Tibial artery (tissue), 4 donors: ENCODE measurements around the gene PTPRN2.

Experiments
- DNase-seq, 2 donors: peaks; one replicate each; pipeline ENCODE4 v3.0.0-alpha.2; 2019
- H3K27ac ChIP-seq, 2 donors: fragments of 200-600 bp; sonication (generic) in 1 of 2; 1 replicate in 1 of 2; 2 replicates in 1 of 2; pipeline ENCODE4 v1.5.1; 2018 to 2019; ENCODE audit warnings: mild to moderate bottlenecking in 1 of 2
- H3K27me3 ChIP-seq, 2 donors: fragments of 200-600 bp; sonication (generic) in 1 of 2; one replicate each; pipeline versions ENCODE4 v1.5.1 to v1.6.0; 2016 to 2019
- H3K36me3 ChIP-seq, 3 donors: fragments of 200-600 bp; sonication (generic) in 2 of 3; one replicate each; pipeline ENCODE4 v1.5.1; 2016 to 2019; ENCODE audit warnings: mild to moderate bottlenecking in 2 of 3
- H3K4me1 ChIP-seq, 4 donors: fragments of 200-600 bp; sonication (generic) in 2 of 4; 1 replicate in 3 of 4; 2 replicates in 1 of 4; pipeline ENCODE4 v1.5.1; 2016 to 2019
- H3K4me3 ChIP-seq, 2 donors: fragments of 200-600 bp; sonication (generic) in 1 of 2; 1 replicate in 1 of 2; 2 replicates in 1 of 2; pipeline ENCODE4 v1.5.1; 2018 to 2019; ENCODE audit warnings: mild to moderate bottlenecking in 2 of 2
- H3K9me3 ChIP-seq, 3 donors: fragments of 200-600 bp; sonication (generic) in 1 of 3; one replicate each; pipeline ENCODE4 v1.5.1; 2016 to 2019
- CTCF ChIP-seq, 2 experiments: fragments of 200-600 bp in 1 of 2; fragments of 450-650 bp in 1 of 2; IDR thresholded peaks; one replicate each; pipeline ENCODE4 v1.5.1; 2017 to 2019; ENCODE audit warnings: antibody characterized with exemption in 2 of 2, mild to moderate bottlenecking in 1 of 2, moderate library complexity in 1 of 2
- intact Hi-C: fragments of 100-400 bp; cut with DNase I; formaldehyde crosslinking; loops from one replicate; pipeline ENCODE4 v1.15.0; 2023; ENCODE audit warnings: low total_unique reads

The PTPRN2 gene

GRCh38 chr7:157515342-157516041 lies 1072.1 kb downstream of the PTPRN2 start:
- H3K27me3 ChIP-seq = peaks cover 0 to 29% of the 10 kb centered on the region in 2 donors
- no peak overlapping the region for H3K27ac ChIP-seq
- peaks cover 0 to 14% (median 0%) of the 10 kb centered on the region in 3 donors for H3K9me3 ChIP-seq
- no peaks in the 10 kb centered on the region for H3K4me1 ChIP-seq
- no peak for TF ChIP-seq CTCF (IDR thresholded peaks at IDR 0.05)
- H3K36me3 ChIP-seq = no peaks in the 10 kb centered on the region
- H3K4me3 ChIP-seq = no peak overlapping the region
- peak in 1 of 2 donors; percentile 57 for DNase-seq
- intact Hi-C loops = no loop called here

- intact Hi-C loops = no loop called here
These were observed 1072.9 kb downstream of the PTPRN2 start for GRCh38 chr7:157514746-157515145.

GRCh38 chr7:157514306-157514705 lies 1073.3 kb downstream of the PTPRN2 start:
- H3K9me3 ChIP-seq = peaks cover 0 to 9% (median 0%) of the 10 kb centered on the region in 3 donors
- no peaks in the 10 kb centered on the region for H3K4me1 ChIP-seq
- H3K27ac ChIP-seq = no peak overlapping the region
- no peak overlapping the region for H3K4me3 ChIP-seq
- TF ChIP-seq CTCF (IDR thresholded peaks at IDR 0.05) = no peak
- no peak for DNase-seq
- peaks cover 0 to 24% of the 10 kb centered on the region in 2 donors for H3K27me3 ChIP-seq
- intact Hi-C loops = no loop called here
- H3K36me3 ChIP-seq = no peaks in the 10 kb centered on the region

More at GRCh38 chr7:157514746-157515145, 1072.9 kb downstream of the PTPRN2 start:
- peaks cover 0 to 9% (median 0%) of the 10 kb centered on the region in 3 donors for H3K9me3 ChIP-seq
- H3K36me3 ChIP-seq = no peaks in the 10 kb centered on the region
- H3K27me3 ChIP-seq = peaks cover 0 to 24% of the 10 kb centered on the region in 2 donors
- H3K4me3 ChIP-seq = no peak overlapping the region
- no peak for DNase-seq
- H3K4me1 ChIP-seq = no peaks in the 10 kb centered on the region
- H3K27ac ChIP-seq = no peak overlapping the region
- TF ChIP-seq CTCF (IDR thresholded peaks at IDR 0.05) = no peak

- intact Hi-C loops = no loop called here
- H3K27me3 ChIP-seq = peaks cover 0 to 24% of the 10 kb centered on the region in 2 donors
- peaks cover 0 to 9% (median 0%) of the 10 kb centered on the region in 3 donors for H3K9me3 ChIP-seq
- H3K27ac ChIP-seq = no peak overlapping the region
- H3K36me3 ChIP-seq = no peaks in the 10 kb centered on the region
- no peak for TF ChIP-seq CTCF (IDR thresholded peaks at IDR 0.05)
- H3K4me3 ChIP-seq = no peak overlapping the region
- H3K4me1 ChIP-seq = no peaks in the 10 kb centered on the region
- no peak for DNase-seq
These were observed 1073.9 kb downstream of the PTPRN2 start for GRCh38 chr7:157513682-157514081.

- DNase-seq = no peak
- TF ChIP-seq CTCF (IDR thresholded peaks at IDR 0.05) = no peak
- Histone ChIP-seq H3K27ac (no peak overlapping the region), H3K9me3 (peaks cover 0 to 9% (median 0%) of the 10 kb centered on the region in 3 donors), H3K4me3 (no peak overlapping the region), H3K4me1 (no peaks in the 10 kb centered on the region), H3K27me3 (peaks cover 0 to 28% of the 10 kb centered on the region in 2 donors), H3K36me3 (no peaks in the 10 kb centered on the region)
- intact Hi-C loops = no loop called here
These were observed 1074.4 kb downstream of the PTPRN2 start for GRCh38 chr7:157513162-157513621.
